GM18502 (cell line): ENCODE measurements around the gene LRRC74B.
"Not testable (repeated sequence)": the region's sequence is repeated elsewhere in the genome, so short reads cannot be mapped to it uniquely, and the experiment has no call there.

Experiments
- ATAC-seq: cut with Tn5 transposase; IDR thresholded peaks from one replicate; pipeline ENCODE4 v1.9.1; 2021; ENCODE audit warnings: mild to moderate bottlenecking; ENCODE audit not compliant: unreplicated experiment, poor library complexity

LRRC74B gene

GRCh38 chr22:21051831-21052400 is 6.2 kb downstream of the LRRC74B start:
- ATAC-seq: no peak

- ATAC-seq: no peak
Observed at GRCh38 chr22:21052715-21053459, 7.1 kb downstream of the LRRC74B start.

GRCh38 chr22:21054046-21054713 is 8.4 kb downstream of the LRRC74B start:
- ATAC-seq: no peak

GRCh38 chr22:21054714-21055563 is 9.2 kb downstream of the LRRC74B start:
- ATAC-seq: no peak

GRCh38 chr22:21055564-21055834 is 9.8 kb downstream of the LRRC74B start:
- no peak for ATAC-seq

- ATAC-seq: no peak
Observed at GRCh38 chr22:21055880-21056319, 10.2 kb downstream of the LRRC74B start.

- not testable (repeated sequence) for ATAC-seq
Observed at GRCh38 chr22:21060363-21060762, 14.6 kb downstream of the LRRC74B start.

GRCh38 chr22:21061660-21062321 is 16.0 kb downstream of the LRRC74B start:
- ATAC-seq: not testable (repeated sequence)

GRCh38 chr22:21064425-21064824 is 18.7 kb downstream of the LRRC74B start:
- not testable (repeated sequence) for ATAC-seq

GRCh38 chr22:21064917-21065864 is 19.4 kb downstream of the LRRC74B start:
- ATAC-seq: no peak

GRCh38 chr22:21067075-21067900 is 21.5 kb downstream of the LRRC74B start:
- ATAC-seq: no peak

- no peak for ATAC-seq
Observed at GRCh38 chr22:21067901-21068680, 22.3 kb downstream of the LRRC74B start.

GRCh38 chr22:21068681-21069276 is 23.0 kb downstream of the LRRC74B start:
- no peak for ATAC-seq

GRCh38 chr22:21069375-21069774 is 23.6 kb downstream of the LRRC74B start:
- ATAC-seq: no peak

- ATAC-seq: no peak
Observed at GRCh38 chr22:21070690-21071615, 25.2 kb downstream of the LRRC74B start.

- ATAC-seq: not testable (repeated sequence)
Observed at GRCh38 chr22:21071796-21072195, 26.1 kb downstream of the LRRC74B start.
